ENCODE data around the gene FZD7. TPM values are rescaled to one million over a fixed set of nuclear protein-coding genes. Genes with fewer than 3 reads are reported as not detected.

Gene FZD7
- total and polyA plus RNA-seq, 2 of the 8 experiments (the other 6 are each of a cell fraction or from before 2014, with no cell fraction given) = 176 to 246 TPM

DNA sequence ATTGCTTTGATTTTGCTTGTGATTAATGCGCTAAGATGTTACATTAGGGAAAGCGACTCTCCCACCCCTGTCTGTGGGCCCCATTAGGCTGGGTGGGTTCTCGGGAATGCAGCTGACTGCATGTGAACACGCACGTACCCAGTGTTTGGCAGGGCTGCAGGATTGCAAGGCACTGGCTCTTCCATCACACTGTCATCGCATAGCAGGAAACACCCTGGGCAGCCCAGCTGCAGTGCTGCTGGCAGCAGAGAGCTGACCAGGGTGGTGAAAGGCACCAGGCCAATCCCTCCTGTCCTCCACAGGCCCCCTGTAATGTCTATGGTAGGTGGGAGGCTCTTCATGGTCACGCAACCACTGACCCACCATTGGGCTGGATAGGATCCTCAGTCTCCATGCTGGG lies 34.4 kb upstream of the FZD7 start (continued):
- TF ChIP-seq, protein P1, sequence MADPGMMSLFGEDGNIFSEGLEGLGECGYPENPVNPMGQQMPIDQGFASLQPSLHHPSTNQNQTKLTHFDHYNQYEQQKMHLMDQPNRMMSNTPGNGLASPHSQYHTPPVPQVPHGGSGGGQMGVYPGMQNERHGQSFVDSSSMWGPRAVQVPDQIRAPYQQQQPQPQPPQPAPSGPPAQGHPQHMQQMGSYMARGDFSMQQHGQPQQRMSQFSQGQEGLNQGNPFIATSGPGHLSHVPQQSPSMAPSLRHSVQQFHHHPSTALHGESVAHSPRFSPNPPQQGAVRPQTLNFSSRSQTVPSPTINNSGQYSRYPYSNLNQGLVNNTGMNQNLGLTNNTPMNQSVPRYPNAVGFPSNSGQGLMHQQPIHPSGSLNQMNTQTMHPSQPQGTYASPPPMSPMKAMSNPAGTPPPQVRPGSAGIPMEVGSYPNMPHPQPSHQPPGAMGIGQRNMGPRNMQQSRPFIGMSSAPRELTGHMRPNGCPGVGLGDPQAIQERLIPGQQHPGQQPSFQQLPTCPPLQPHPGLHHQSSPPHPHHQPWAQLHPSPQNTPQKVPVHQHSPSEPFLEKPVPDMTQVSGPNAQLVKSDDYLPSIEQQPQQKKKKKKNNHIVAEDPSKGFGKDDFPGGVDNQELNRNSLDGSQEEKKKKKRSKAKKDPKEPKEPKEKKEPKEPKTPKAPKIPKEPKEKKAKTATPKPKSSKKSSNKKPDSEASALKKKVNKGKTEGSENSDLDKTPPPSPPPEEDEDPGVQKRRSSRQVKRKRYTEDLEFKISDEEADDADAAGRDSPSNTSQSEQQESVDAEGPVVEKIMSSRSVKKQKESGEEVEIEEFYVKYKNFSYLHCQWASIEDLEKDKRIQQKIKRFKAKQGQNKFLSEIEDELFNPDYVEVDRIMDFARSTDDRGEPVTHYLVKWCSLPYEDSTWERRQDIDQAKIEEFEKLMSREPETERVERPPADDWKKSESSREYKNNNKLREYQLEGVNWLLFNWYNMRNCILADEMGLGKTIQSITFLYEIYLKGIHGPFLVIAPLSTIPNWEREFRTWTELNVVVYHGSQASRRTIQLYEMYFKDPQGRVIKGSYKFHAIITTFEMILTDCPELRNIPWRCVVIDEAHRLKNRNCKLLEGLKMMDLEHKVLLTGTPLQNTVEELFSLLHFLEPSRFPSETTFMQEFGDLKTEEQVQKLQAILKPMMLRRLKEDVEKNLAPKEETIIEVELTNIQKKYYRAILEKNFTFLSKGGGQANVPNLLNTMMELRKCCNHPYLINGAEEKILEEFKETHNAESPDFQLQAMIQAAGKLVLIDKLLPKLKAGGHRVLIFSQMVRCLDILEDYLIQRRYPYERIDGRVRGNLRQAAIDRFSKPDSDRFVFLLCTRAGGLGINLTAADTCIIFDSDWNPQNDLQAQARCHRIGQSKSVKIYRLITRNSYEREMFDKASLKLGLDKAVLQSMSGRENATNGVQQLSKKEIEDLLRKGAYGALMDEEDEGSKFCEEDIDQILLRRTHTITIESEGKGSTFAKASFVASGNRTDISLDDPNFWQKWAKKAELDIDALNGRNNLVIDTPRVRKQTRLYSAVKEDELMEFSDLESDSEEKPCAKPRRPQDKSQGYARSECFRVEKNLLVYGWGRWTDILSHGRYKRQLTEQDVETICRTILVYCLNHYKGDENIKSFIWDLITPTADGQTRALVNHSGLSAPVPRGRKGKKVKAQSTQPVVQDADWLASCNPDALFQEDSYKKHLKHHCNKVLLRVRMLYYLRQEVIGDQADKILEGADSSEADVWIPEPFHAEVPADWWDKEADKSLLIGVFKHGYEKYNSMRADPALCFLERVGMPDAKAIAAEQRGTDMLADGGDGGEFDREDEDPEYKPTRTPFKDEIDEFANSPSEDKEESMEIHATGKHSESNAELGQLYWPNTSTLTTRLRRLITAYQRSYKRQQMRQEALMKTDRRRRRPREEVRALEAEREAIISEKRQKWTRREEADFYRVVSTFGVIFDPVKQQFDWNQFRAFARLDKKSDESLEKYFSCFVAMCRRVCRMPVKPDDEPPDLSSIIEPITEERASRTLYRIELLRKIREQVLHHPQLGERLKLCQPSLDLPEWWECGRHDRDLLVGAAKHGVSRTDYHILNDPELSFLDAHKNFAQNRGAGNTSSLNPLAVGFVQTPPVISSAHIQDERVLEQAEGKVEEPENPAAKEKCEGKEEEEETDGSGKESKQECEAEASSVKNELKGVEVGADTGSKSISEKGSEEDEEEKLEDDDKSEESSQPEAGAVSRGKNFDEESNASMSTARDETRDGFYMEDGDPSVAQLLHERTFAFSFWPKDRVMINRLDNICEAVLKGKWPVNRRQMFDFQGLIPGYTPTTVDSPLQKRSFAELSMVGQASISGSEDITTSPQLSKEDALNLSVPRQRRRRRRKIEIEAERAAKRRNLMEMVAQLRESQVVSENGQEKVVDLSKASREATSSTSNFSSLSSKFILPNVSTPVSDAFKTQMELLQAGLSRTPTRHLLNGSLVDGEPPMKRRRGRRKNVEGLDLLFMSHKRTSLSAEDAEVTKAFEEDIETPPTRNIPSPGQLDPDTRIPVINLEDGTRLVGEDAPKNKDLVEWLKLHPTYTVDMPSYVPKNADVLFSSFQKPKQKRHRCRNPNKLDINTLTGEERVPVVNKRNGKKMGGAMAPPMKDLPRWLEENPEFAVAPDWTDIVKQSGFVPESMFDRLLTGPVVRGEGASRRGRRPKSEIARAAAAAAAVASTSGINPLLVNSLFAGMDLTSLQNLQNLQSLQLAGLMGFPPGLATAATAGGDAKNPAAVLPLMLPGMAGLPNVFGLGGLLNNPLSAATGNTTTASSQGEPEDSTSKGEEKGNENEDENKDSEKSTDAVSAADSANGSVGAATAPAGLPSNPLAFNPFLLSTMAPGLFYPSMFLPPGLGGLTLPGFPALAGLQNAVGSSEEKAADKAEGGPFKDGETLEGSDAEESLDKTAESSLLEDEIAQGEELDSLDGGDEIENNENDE (IDR thresholded peaks at IDR 0.05; ENCODE audit: insufficient replicate concordance, low read length) = no peak
- TF ChIP-seq HDAC2 (IDR thresholded peaks at IDR 0.05; ENCODE audit: borderline replicate concordance in 1 of 2, low read depth in 2 of 2, low read length in 2 of 2) (no peak), GABPA (IDR thresholded peaks at IDR 0.05; ENCODE audit: borderline replicate concordance, insufficient read depth, low read length) (no peak), TAF7 (optimal IDR thresholded peaks at IDR 0.05; ENCODE audit: borderline replicate concordance, low read depth, low read length) (no peak), HDAC6 (IDR thresholded peaks at IDR 0.05; ENCODE audit: low read depth, low read length) (no peak), FOSL1 (IDR thresholded peaks at IDR 0.05; ENCODE audit: insufficient read depth, low read depth, low read length) (no peak), RXRA (IDR thresholded peaks at IDR 0.05; ENCODE audit: insufficient read depth, low read depth, low read length) (no peak), PHF8 (conservative IDR thresholded peaks at IDR 0.05; ENCODE audit: low read depth, low read length) (no peak), NANOG (IDR thresholded peaks at IDR 0.05; ENCODE audit: insufficient read depth, low read depth, low read length, poor library complexity, severe bottlenecking) (no peak), SUZ12 (IDR thresholded peaks at IDR 0.05; ENCODE audit: low read length) (no peak)

Data from H1 (cell line).